ENCODE data around the gene C22orf15. TPM values are rescaled to one million over a fixed set of nuclear protein-coding genes. Genes with fewer than 3 reads are reported as not detected.

C22orf15 gene
- total and polyA plus RNA-seq, 9 of the 15 experiments (the other 6 are each of a cell fraction or from before 2014, with no cell fraction given), result 0.07 TPM; not detected in 8

GRCh38 chr22:23767673-23768548, 5.1 kb downstream of the C22orf15 start, which contains the start of gene CHCHD10 (continued):
- TF ChIP-seq NONO (IDR thresholded peaks at IDR 0.05; ENCODE audit: low read depth in 2 of 2, low read length in 1 of 2) (peak; percentile 14 to 33; a peak in 2 of 4 replicates), ZNF274 (IDR thresholded peaks at IDR 0.05; ENCODE audit: borderline replicate concordance, low read depth, low read length) (no peak), RBFOX2 (IDR thresholded peaks at IDR 0.05; ENCODE audit: low read depth, low read length) (peak; percentile 99), ZZZ3 (IDR thresholded peaks at IDR 0.05) (no peak), PTTG1 (tag; IDR thresholded peaks at IDR 0.05; ENCODE audit: low read depth) (no peak), BCOR (IDR thresholded peaks at IDR 0.05) (no peak), MIER1 (IDR thresholded peaks at IDR 0.05; ENCODE audit: low read depth) (no peak), TCF3 (CRISPR knock-in tag; IDR thresholded peaks at IDR 0.05) (no peak; the same call in 1 of the 2 replicates), MTA2 (IDR thresholded peaks at IDR 0.05; ENCODE audit: low read depth) (no peak), RBM39 (optimal IDR thresholded peaks at IDR 0.05; ENCODE audit: low read depth, low read length) (no peak), SFPQ (IDR thresholded peaks at IDR 0.05; ENCODE audit: low read depth, low read length) (no peak), USF1 (CRISPR knock-in tag; IDR thresholded peaks at IDR 0.05) (peak; percentile 45), BRCA1 (IDR thresholded peaks at IDR 0.05) (no peak), BRCA1 (CRISPR knock-in tag; IDR thresholded peaks at IDR 0.05) (no peak), FOXM1 (IDR thresholded peaks at IDR 0.05; ENCODE audit: low read depth) (no peak), FOXM1 (CRISPR knock-in tag; IDR thresholded peaks at IDR 0.05; ENCODE audit: low read depth) (no peak; the same call in 1 of the 2 replicates), ZNF764 (CRISPR knock-in tag; IDR thresholded peaks at IDR 0.05; ENCODE audit: low read depth) (no peak), THRAP3 (IDR thresholded peaks at IDR 0.05; ENCODE audit: borderline replicate concordance) (no peak), NR2F6 (CRISPR knock-in tag; IDR thresholded peaks at IDR 0.05) (no peak)
- TF ChIP-seq, protein P1, sequence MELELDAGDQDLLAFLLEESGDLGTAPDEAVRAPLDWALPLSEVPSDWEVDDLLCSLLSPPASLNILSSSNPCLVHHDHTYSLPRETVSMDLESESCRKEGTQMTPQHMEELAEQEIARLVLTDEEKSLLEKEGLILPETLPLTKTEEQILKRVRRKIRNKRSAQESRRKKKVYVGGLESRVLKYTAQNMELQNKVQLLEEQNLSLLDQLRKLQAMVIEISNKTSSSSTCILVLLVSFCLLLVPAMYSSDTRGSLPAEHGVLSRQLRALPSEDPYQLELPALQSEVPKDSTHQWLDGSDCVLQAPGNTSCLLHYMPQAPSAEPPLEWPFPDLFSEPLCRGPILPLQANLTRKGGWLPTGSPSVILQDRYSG (tag; conservative IDR thresholded peaks at IDR 0.05; ENCODE audit: low read depth), result 0 out of 2 replicates have a peak, but pooled peaks have one; percentile 40
- TF ChIP-seq, protein P2, sequence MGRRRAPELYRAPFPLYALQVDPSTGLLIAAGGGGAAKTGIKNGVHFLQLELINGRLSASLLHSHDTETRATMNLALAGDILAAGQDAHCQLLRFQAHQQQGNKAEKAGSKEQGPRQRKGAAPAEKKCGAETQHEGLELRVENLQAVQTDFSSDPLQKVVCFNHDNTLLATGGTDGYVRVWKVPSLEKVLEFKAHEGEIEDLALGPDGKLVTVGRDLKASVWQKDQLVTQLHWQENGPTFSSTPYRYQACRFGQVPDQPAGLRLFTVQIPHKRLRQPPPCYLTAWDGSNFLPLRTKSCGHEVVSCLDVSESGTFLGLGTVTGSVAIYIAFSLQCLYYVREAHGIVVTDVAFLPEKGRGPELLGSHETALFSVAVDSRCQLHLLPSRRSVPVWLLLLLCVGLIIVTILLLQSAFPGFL (CRISPR knock-in tag; IDR thresholded peaks at IDR 0.05), result no peak
- TF ChIP-seq, protein P3, sequence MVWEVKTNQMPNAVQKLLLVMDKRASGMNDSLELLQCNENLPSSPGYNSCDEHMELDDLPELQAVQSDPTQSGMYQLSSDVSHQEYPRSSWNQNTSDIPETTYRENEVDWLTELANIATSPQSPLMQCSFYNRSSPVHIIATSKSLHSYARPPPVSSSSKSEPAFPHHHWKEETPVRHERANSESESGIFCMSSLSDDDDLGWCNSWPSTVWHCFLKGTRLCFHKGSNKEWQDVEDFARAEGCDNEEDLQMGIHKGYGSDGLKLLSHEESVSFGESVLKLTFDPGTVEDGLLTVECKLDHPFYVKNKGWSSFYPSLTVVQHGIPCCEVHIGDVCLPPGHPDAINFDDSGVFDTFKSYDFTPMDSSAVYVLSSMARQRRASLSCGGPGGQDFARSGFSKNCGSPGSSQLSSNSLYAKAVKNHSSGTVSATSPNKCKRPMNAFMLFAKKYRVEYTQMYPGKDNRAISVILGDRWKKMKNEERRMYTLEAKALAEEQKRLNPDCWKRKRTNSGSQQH (CRISPR knock-in tag; IDR thresholded peaks at IDR 0.05), result 0 out of 2 replicates have a peak, but pooled peaks have one; percentile 22
